ENCODE measurements around the gene KIAA0232.

GRCh38 chr4:6749340-6750171 is 33.0 kb upstream of the KIAA0232 start:
- no peak for TF ChIP-seq CTCF (IDR thresholded peaks at IDR 0.05 in 4 of 5, conservative IDR thresholded peaks at IDR 0.05 in 1 of 5)
- TF ChIP-seq POLR2A (IDR thresholded peaks at IDR 0.05): no peak
